Stimulated activated CD4-positive, alpha-beta T cell treated with anti-CD3 and anti-CD28 coated beads, TNF-alpha, amount 100 ng/mL, for 4 hours (primary cell): ENCODE results near the gene PRSS48.
"Not testable (repeated sequence)": the region's sequence is repeated elsewhere in the genome, so short reads cannot be mapped to it uniquely, and the experiment has no call there.

Experiments used
- DNase-seq, 3 experiments: peaks; one replicate each; pipeline ENCODE4 v3.0.0-alpha.2; 2020; ENCODE audit warnings: low read depth in 3 of 3

The PRSS48 gene

GRCh38 chr4:151316645-151317044 is 39.7 kb downstream of the PRSS48 start:
- no peak for DNase-seq

GRCh38 chr4:151318307-151319006 is 41.5 kb downstream of the PRSS48 start:
- no peak for DNase-seq

GRCh38 chr4:151319490-151319889 is 42.5 kb downstream of the PRSS48 start:
- no peak for DNase-seq

GRCh38 chr4:151321586-151321985 is 44.6 kb downstream of the PRSS48 start:
- no peak for DNase-seq

- DNase-seq = not testable (repeated sequence)
These were observed 45.2 kb downstream of the PRSS48 start for GRCh38 chr4:151322161-151322560.

GRCh38 chr4:151322570-151322969 is 45.6 kb downstream of the PRSS48 start:
- DNase-seq = no peak

GRCh38 chr4:151323667-151324066 is 46.7 kb downstream of the PRSS48 start:
- DNase-seq = no peak

GRCh38 chr4:151324124-151324751 is 47.3 kb downstream of the PRSS48 start:
- DNase-seq = no peak

- no peak for DNase-seq
These were observed 47.8 kb downstream of the PRSS48 start for GRCh38 chr4:151324752-151325110.

- no peak for DNase-seq
These were observed 48.4 kb downstream of the PRSS48 start, which contains the start of gene SH3D19 for GRCh38 chr4:151325111-151325948. TSS of gene SH3D19 (minus strand) at chr4:151325605. CDS start at chr4:151325352, 253 bp downstream.

- DNase-seq = no peak
These were observed 48.9 kb downstream of the PRSS48 start for GRCh38 chr4:151325949-151326246.

- DNase-seq = no peak
These were observed 52.5 kb downstream of the PRSS48 start for GRCh38 chr4:151329217-151330007.

GRCh38 chr4:151331276-151332042 is 54.5 kb downstream of the PRSS48 start:
- DNase-seq = no peak

GRCh38 chr4:151339467-151339866 is 62.5 kb downstream of the PRSS48 start:
- DNase-seq = no peak

- no peak for DNase-seq
These were observed 63.9 kb downstream of the PRSS48 start for GRCh38 chr4:151340751-151341385.
